Caco-2 (cell line): ENCODE measurements around the gene NOSIP. TPM values are rescaled to one million over a fixed set of nuclear protein-coding genes. Genes with fewer than 3 reads are reported as not detected.

Experiments
- BruUV-seq: library from RNA; stranded (reverse); fragments of 400-500 nt; replicated peaks from 2 replicates; lab custom pipeline; 2021; lab: Mats Ljungman, UMichigan
- CTCF ChIA-PET: fragments of 300-600 bp; sonication (Branson Sonifier 250); formaldehyde crosslinking; loops from one replicate; lab custom pipeline; 2022; ENCODE audit warnings: antibody characterized with exemption; lab: Charles Lee
- POLR2A ChIA-PET: fragments of 300-600 bp; sonication (Branson Sonifier 250); formaldehyde crosslinking; loops from one replicate; lab custom pipeline; 2022; ENCODE audit warnings: antibody characterized with exemption; lab: Charles Lee
- DNase-seq, 2 experiments: peaks; one replicate each; pipeline versions ENCODE4 v3.0.0 to v3.0.0-alpha.2; 2020 to 2022
- H3K27me3 ChIP-seq: replicated peaks from 2 replicates; pipeline ENCODE4 v1.6.0; 2011; ENCODE audit warnings: low read length; ENCODE audit not compliant: control insufficient read depth, insufficient read depth
- H3K36me3 ChIP-seq: 2 replicates; pipeline ENCODE4 v1.5.1; 2011; ENCODE audit warnings: low read length; ENCODE audit not compliant: control insufficient read depth, insufficient read depth
- H3K4me1 ChIP-seq: fragments of 250-450 bp; sonication (Bioruptor Pico); 2 replicates; pipeline ENCODE4 v1.5.1; 2020; ENCODE audit warnings: mild to moderate bottlenecking
- H3K4me3 ChIP-seq: 2 replicates; pipeline ENCODE4 v1.5.1; 2011; ENCODE audit warnings: low read depth, mild to moderate bottlenecking, control low read depth, low read length
- H3K9me3 ChIP-seq: fragments of 250-450 bp; sonication (Bioruptor Pico); 2 replicates; pipeline ENCODE4 v1.5.1; 2020; ENCODE audit warnings: mild to moderate bottlenecking, moderate library complexity
- H3K27ac Mint-ChIP-seq: one replicate; pipeline ENCODE4 v1.8.0; 2022; ENCODE audit warnings: mixed read lengths; ENCODE audit not compliant: unreplicated experiment
- H3K27me3 Mint-ChIP-seq: one replicate; pipeline ENCODE4 v1.8.0; 2022; ENCODE audit warnings: mixed read lengths; ENCODE audit not compliant: insufficient read depth, unreplicated experiment
- H3K36me3 Mint-ChIP-seq: one replicate; pipeline ENCODE4 v1.8.0; 2022; ENCODE audit warnings: mild to moderate bottlenecking, mixed read lengths; ENCODE audit not compliant: insufficient read depth, unreplicated experiment
- H3K4me1 Mint-ChIP-seq: one replicate; pipeline ENCODE4 v1.8.0; 2022; ENCODE audit warnings: low read depth, mixed read lengths; ENCODE audit not compliant: unreplicated experiment
- H3K4me3 Mint-ChIP-seq: one replicate; pipeline ENCODE4 v1.8.0; 2022; ENCODE audit warnings: mild to moderate bottlenecking, moderate library complexity, mixed read lengths; ENCODE audit not compliant: unreplicated experiment
- H3K9me3 Mint-ChIP-seq: one replicate; pipeline ENCODE4 v1.8.0; 2022; ENCODE audit warnings: mixed read lengths; ENCODE audit not compliant: unreplicated experiment
- CTCF ChIP-seq, 2 experiments: fragments of 200-600 bp in 1 of 2; IDR thresholded peaks; 1 replicate in 1 of 2; 2 replicates in 1 of 2; pipeline versions ENCODE4 v1.5.1 to v1.8.0; 2011 to 2022; ENCODE audit warnings: antibody characterized with exemption in 1 of 2, control low read depth in 1 of 2, inconsistent platforms in 1 of 2, low read depth in 1 of 2, low read length in 1 of 2, mild to moderate bottlenecking in 1 of 2, moderate library complexity in 1 of 2; ENCODE audit not compliant: insufficient read depth in 1 of 2, severe bottlenecking in 1 of 2, unreplicated experiment in 1 of 2
- intact Hi-C: fragments of 100-400 bp; cut with micrococcal nuclease; formaldehyde crosslinking; loops from one replicate; pipeline ENCODE4 v1.10.0; 2022; ENCODE audit not compliant: unreplicated experiment
- total RNA-seq: library from RNA; stranded (reverse); gene quantifications from 2 replicates; pipeline ENCODE4 v1.2.3, GENCODE V29; 2022

The NOSIP gene
- total RNA-seq, 1 experiment from 2014 or later: 74.7 TPM

- no peaks in the 10 kb centered on the region for H3K27me3 Mint-ChIP-seq
- no peak for DNase-seq
- no peak overlapping the region for H3K27ac Mint-ChIP-seq
- CTCF ChIA-PET: no interaction called here
- no peaks in the 10 kb centered on the region for H3K9me3 Mint-ChIP-seq
- TF ChIP-seq CTCF (IDR thresholded peaks at IDR 0.05; ENCODE audit: insufficient read depth in 1 of 2, low read depth in 1 of 2, low read length in 1 of 2, severe bottlenecking in 1 of 2, unreplicated experiment in 1 of 2): no peak
- H3K36me3 Mint-ChIP-seq: peaks cover 50% of the 10 kb centered on the region
- H3K4me3 Mint-ChIP-seq: no peak overlapping the region
- peaks cover 2% of the 10 kb centered on the region; the same call in 1 of the 2 replicates for H3K36me3 ChIP-seq
- no peak overlapping the region for H3K4me3 ChIP-seq
- POLR2A ChIA-PET: no interaction called here
- intact Hi-C loops: no loop called here
- peaks cover 9% of the 10 kb centered on the region for H3K4me1 Mint-ChIP-seq
- no peaks in the 10 kb centered on the region for H3K27me3 ChIP-seq
- no peaks in the 10 kb centered on the region for H3K4me1 ChIP-seq
- H3K9me3 ChIP-seq: no peaks in the 10 kb centered on the region
- no TSS peak for BruUV-seq
Observed at GRCh38 chr19:49564616-49565045, 15.7 kb downstream of the NOSIP start.

GRCh38 chr19:49560358-49560900 is 19.9 kb downstream of the NOSIP start:
- no peaks in the 10 kb centered on the region for H3K27me3 Mint-ChIP-seq
- no peak for TF ChIP-seq CTCF (IDR thresholded peaks at IDR 0.05; ENCODE audit: insufficient read depth in 1 of 2, low read depth in 1 of 2, low read length in 1 of 2, severe bottlenecking in 1 of 2, unreplicated experiment in 1 of 2)
- no peaks in the 10 kb centered on the region for H3K4me1 Mint-ChIP-seq
- Histone ChIP-seq H3K4me3 (no peak overlapping the region), H3K36me3 (peaks cover 2% of the 10 kb centered on the region; the same call in 1 of the 2 replicates), H3K9me3 (no peaks in the 10 kb centered on the region), H3K27me3 (no peaks in the 10 kb centered on the region), H3K4me1 (no peaks in the 10 kb centered on the region)
- no peak overlapping the region for H3K27ac Mint-ChIP-seq
- BruUV-seq: no TSS peak
- intact Hi-C loops: no loop called here
- H3K4me3 Mint-ChIP-seq: no peak overlapping the region
- DNase-seq: no peak
- H3K9me3 Mint-ChIP-seq: no peaks in the 10 kb centered on the region
- CTCF ChIA-PET: interaction anchor here (1.0 to 1.8 kb wide), 2 partner anchors 10 to 14 kb away, joined by 4 to 5 read pairs; no protein-coding TSS in a partner anchor
- H3K36me3 Mint-ChIP-seq: peaks cover 62% of the 10 kb centered on the region
- POLR2A ChIA-PET: interaction anchor here (1.0 kb wide), 2 partner anchors 65 to 80 kb away, joined by 3 read pairs; partner anchors contain the start of gene RRAS

- no peak overlapping the region for H3K4me3 ChIP-seq
- H3K27me3 ChIP-seq: no peaks in the 10 kb centered on the region
- no peak for TF ChIP-seq CTCF (IDR thresholded peaks at IDR 0.05; ENCODE audit: insufficient read depth in 1 of 2, low read depth in 1 of 2, low read length in 1 of 2, severe bottlenecking in 1 of 2, unreplicated experiment in 1 of 2)
- intact Hi-C loops: no loop called here
- no peaks in the 10 kb centered on the region for H3K27me3 Mint-ChIP-seq
- no TSS peak for BruUV-seq
- ChIA-PET CTCF (interaction anchor here (1.8 kb wide), 1 partner anchor 13 kb away, joined by 5 read pairs; no protein-coding TSS in a partner anchor), POLR2A (no interaction called here)
- H3K4me3 Mint-ChIP-seq: no peak overlapping the region
- no peaks in the 10 kb centered on the region for H3K9me3 ChIP-seq
- H3K4me1 Mint-ChIP-seq: peaks cover 2% of the 10 kb centered on the region
- no peaks in the 10 kb centered on the region for H3K9me3 Mint-ChIP-seq
- peaks cover 2% of the 10 kb centered on the region; the same call in 1 of the 2 replicates for H3K36me3 ChIP-seq
- H3K4me1 ChIP-seq: peaks cover under 1% of the 10 kb centered on the region; the same call in 1 of the 2 replicates
- no peak for DNase-seq
- no peak overlapping the region for H3K27ac Mint-ChIP-seq
- H3K36me3 Mint-ChIP-seq: peaks cover 63% of the 10 kb centered on the region
Observed at GRCh38 chr19:49559928-49560327, 20.4 kb downstream of the NOSIP start.
